Endothelial cell of umbilical vein (primary cell): ENCODE measurements around the gene OSBPL10. TPM values are rescaled to one million over a fixed set of nuclear protein-coding genes. Genes with fewer than 3 reads are reported as not detected.

Experiments
- BruUV-seq: library from RNA; stranded (reverse); fragments of 400-500 nt; replicated peaks from 2 replicates; lab custom pipeline; 2021; lab: Mats Ljungman, UMichigan
- CTCF ChIA-PET: fragments of 300-600, 350-600 bp; sonication (Branson Sonifier 250); formaldehyde crosslinking; loops from one replicate; lab custom pipeline; 2021; ENCODE audit warnings: antibody characterized with exemption, inconsistent platforms; lab: Charles Lee
- POLR2A ChIA-PET: fragments of 300-600, 350-600 bp; sonication (Branson Sonifier 250); formaldehyde crosslinking; loops from one replicate; lab custom pipeline; 2021; ENCODE audit warnings: antibody characterized with exemption, inconsistent platforms; lab: Charles Lee
- DNase-seq: peaks from one replicate; pipeline ENCODE4 v3.0.0-alpha.2; 2011; ENCODE audit warnings: low read depth, low spot score
- FAIRE-seq: peaks from 2 replicates; lab custom pipeline; 2011; peaks lifted over from hg19 to GRCh38; lab: Jason Lieb, UNC
- H2AFZ ChIP-seq: 2 replicates; pipeline ENCODE4 v1.6.0; 2012; ENCODE audit warnings: low read depth, low read length, control low read depth, inconsistent platforms
- H3K27ac ChIP-seq: 2 replicates; pipeline ENCODE4 v1.5.1; 2011; ENCODE audit warnings: low read depth, mild to moderate bottlenecking, control low read depth, low read length, moderate library complexity; ENCODE audit not compliant: insufficient read depth
- H3K27me3 ChIP-seq, 2 experiments: 2 replicates each; pipeline versions ENCODE4 v1.6.0 to v1.6.1; 2011; ENCODE audit warnings: low read length in 2 of 2, mixed read lengths in 1 of 2; ENCODE audit not compliant: control insufficient read depth in 2 of 2, insufficient read depth in 2 of 2
- H3K36me3 ChIP-seq, 2 experiments: 2 replicates in 1 of 2; 3 replicates in 1 of 2; pipeline ENCODE4 v1.5.1; 2011; ENCODE audit warnings: low read length in 2 of 2, mild to moderate bottlenecking in 1 of 2, moderate library complexity in 1 of 2; ENCODE audit not compliant: control insufficient read depth in 2 of 2, insufficient read depth in 2 of 2; ENCODE audit errors: extremely low read depth in 1 of 2
- H3K4me1 ChIP-seq: 3 replicates; pipeline ENCODE4 v1.5.1; 2011; ENCODE audit warnings: mild to moderate bottlenecking, low read length; ENCODE audit not compliant: control insufficient read depth, insufficient read depth; ENCODE audit errors: extremely low read depth
- H3K4me2 ChIP-seq: 2 replicates; pipeline ENCODE4 v1.6.1; 2011; ENCODE audit warnings: low read length, control low read depth, mixed read lengths; ENCODE audit not compliant: insufficient read depth
- H3K4me3 ChIP-seq, 3 experiments: fragments of 200-600 bp in 1 of 3; sonication (generic), shearing (Covaris generic) in 1 of 3; replicated peaks in 1 of 3; 2 replicates each; pipeline ENCODE4 v1.5.1; 2011 to 2016; ENCODE audit warnings: control low read depth in 3 of 3, low read length in 3 of 3, mild to moderate bottlenecking in 2 of 3, inconsistent platforms in 1 of 3, low read depth in 1 of 3, moderate library complexity in 1 of 3; ENCODE audit not compliant: insufficient read depth in 1 of 3
- H3K79me2 ChIP-seq: 2 replicates; pipeline ENCODE4 v1.6.0; 2012; ENCODE audit warnings: low read length, inconsistent platforms; ENCODE audit not compliant: control insufficient read depth, insufficient read depth
- H3K9ac ChIP-seq: replicated peaks from 2 replicates; pipeline ENCODE3; 2011; ENCODE audit warnings: low read length, control low read depth; ENCODE audit not compliant: insufficient read depth; ENCODE audit errors: extremely low read depth
- H3K9me1 ChIP-seq: replicated peaks from 3 replicates; pipeline ENCODE4 v1.6.0; 2011; ENCODE audit warnings: mild to moderate bottlenecking, low read length; ENCODE audit not compliant: control insufficient read depth, insufficient read depth; ENCODE audit errors: extremely low read depth
- H3K9me3 ChIP-seq: replicated peaks from 2 replicates; pipeline ENCODE4 v1.5.1; 2012; ENCODE audit warnings: low read length, inconsistent platforms; ENCODE audit not compliant: control insufficient read depth, insufficient read depth
- H4K20me1 ChIP-seq: replicated peaks from 2 replicates; pipeline ENCODE3; 2011; ENCODE audit warnings: mild to moderate bottlenecking, low read length; ENCODE audit not compliant: control insufficient read depth, insufficient read depth; ENCODE audit errors: extremely low read depth
- EZH2 ChIP-seq: IDR thresholded peaks from 2 replicates; pipeline ENCODE4 v1.6.1; 2012; ENCODE audit warnings: borderline replicate concordance, low read depth, mild to moderate bottlenecking, moderate library complexity, low read length, inconsistent platforms; ENCODE audit not compliant: severe bottlenecking
- FOS ChIP-seq: IDR thresholded peaks from 2 replicates; pipeline ENCODE4 v1.6.1; 2011; ENCODE audit warnings: mild to moderate bottlenecking, low read length, moderate library complexity, borderline replicate concordance; ENCODE audit not compliant: insufficient read depth
- GATA2 ChIP-seq: IDR thresholded peaks from 2 replicates; pipeline ENCODE4 v1.7.0; 2011; ENCODE audit warnings: low read depth, mild to moderate bottlenecking, moderate library complexity, mixed read lengths, low read length; ENCODE audit not compliant: insufficient read length, insufficient read depth
- JUN ChIP-seq: IDR thresholded peaks from 2 replicates; pipeline ENCODE4 v1.6.1; 2011; ENCODE audit warnings: borderline replicate concordance, low read depth; ENCODE audit not compliant: insufficient read length, insufficient read depth
- MYC ChIP-seq: IDR thresholded peaks from one replicate; pipeline ENCODE4 v1.6.1; 2011; ENCODE audit warnings: mild to moderate bottlenecking, low read depth, low read length
- POLR2A ChIP-seq: IDR thresholded peaks from 2 replicates; pipeline ENCODE4 v1.6.1; 2012; ENCODE audit warnings: low read depth, mild to moderate bottlenecking, control low read depth, low read length
- POLR2AphosphoS5 ChIP-seq: IDR thresholded peaks from 2 replicates; pipeline ENCODE4 v1.6.1; 2012; ENCODE audit warnings: low read depth, mild to moderate bottlenecking, control low read depth, low read length, moderate library complexity; ENCODE audit not compliant: insufficient read depth
- dilution Hi-C: fragments of 300-500 bp; cut with MboI; formaldehyde crosslinking; loops from one replicate; pipeline ENCODE4 v1.15.0; 2019; ENCODE audit warnings: low sequenced_read_pairs; ENCODE audit not compliant: extremely low pct_ligation_motif_present
- intact Hi-C: fragments of 100-400 bp; cut with micrococcal nuclease; formaldehyde crosslinking; loops from one replicate; pipeline ENCODE4 v1.10.0; 2022
- polyA plus RNA-seq, 4 experiments: library from polyadenylated mRNA; depleted of rRNA in 3 of 4; stranded (reverse) in 3 of 4; unstranded in 1 of 4; fragments of >200 nt; gene quantifications; 2 replicates each; pipeline versions ENCODE4 v1.2.1 to v1.2.3, GENCODE V29; 2011 to 2012; ENCODE audit warnings: missing spikeins in 1 of 4
- total RNA-seq: library from RNA; stranded (reverse); gene quantifications from 2 replicates; pipeline ENCODE4 v1.2.3, GENCODE V29; 2021
- TF ChIP-seq, protein P1 (sequence below), 2 donors: IDR thresholded peaks; 1 replicate in 1 of 2; 2 replicates in 1 of 2; pipeline ENCODE4 v1.5.1; 2011; ENCODE audit warnings: low read length in 2 of 2, mild to moderate bottlenecking in 2 of 2, moderate library complexity in 2 of 2, control low read depth in 1 of 2, inconsistent platforms in 1 of 2, low read depth in 1 of 2; ENCODE audit not compliant: insufficient read depth in 1 of 2; ENCODE audit errors: extremely low read depth in 1 of 2
- TF ChIP-seq, protein P2 (sequence below): IDR thresholded peaks from 2 replicates; pipeline ENCODE4 v1.6.1; 2011; ENCODE audit not compliant: insufficient read depth, insufficient read length

The OSBPL10 gene
- total and polyA plus RNA-seq, 2 donors (not counting 3 experiments of a cell fraction or from before 2014, with no cell fraction given), result 10.8 to 47.6 TPM

DNA sequence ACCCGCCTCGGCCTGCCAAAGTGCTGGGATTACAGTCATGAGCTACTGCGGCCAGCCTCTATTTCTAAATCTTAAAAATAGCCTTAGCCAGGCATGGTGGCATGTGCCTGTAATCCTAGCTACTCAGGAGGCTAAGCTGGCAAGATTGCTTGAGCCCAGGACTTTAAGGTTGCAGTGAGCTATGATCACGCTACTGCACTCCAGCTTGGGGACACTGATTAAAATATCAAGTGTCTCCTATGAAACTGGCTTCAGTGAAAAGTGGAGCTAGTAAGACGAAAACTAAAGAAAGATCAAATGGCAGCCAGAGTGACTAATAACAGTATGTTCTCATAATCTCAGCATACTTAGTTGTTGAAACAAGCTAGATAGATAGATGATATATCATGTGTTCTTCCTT is 335.8 kb downstream of the OSBPL10 start:
- H3K9ac ChIP-seq, result no peak overlapping the region
- peaks cover 0 to 6% of the 10 kb centered on the region in 2 experiments for H3K36me3 ChIP-seq
- intact Hi-C loops, result no loop called here
- H3K9me3 ChIP-seq, result no peaks in the 10 kb centered on the region
- POLR2A ChIA-PET, result no interaction called here
- no peaks in the 10 kb centered on the region for H4K20me1 ChIP-seq
- no peak overlapping the region for H3K27ac ChIP-seq
- no peak for FAIRE-seq
- no peak overlapping the region for H3K4me3 ChIP-seq
- TF ChIP-seq EZH2, result no peak
- TF ChIP-seq FOS, result no peak
- TF ChIP-seq POLR2AphosphoS5, result no peak
- no peaks in the 10 kb centered on the region for H3K9me1 ChIP-seq
- no TSS peak for BruUV-seq
- dilution Hi-C loops, result no loop called here
- CTCF ChIA-PET, result interaction anchor here (1.1 kb wide), 1 partner anchor 123 kb away, joined by 3 read pairs; no protein-coding TSS in a partner anchor
- no peak overlapping the region for H3K4me2 ChIP-seq
- no peaks in the 10 kb centered on the region for H3K4me1 ChIP-seq
- no peak overlapping the region for H2AFZ ChIP-seq
- H3K27me3 ChIP-seq, result no peaks in the 10 kb centered on the region
- no peaks in the 10 kb centered on the region for H3K79me2 ChIP-seq
- no peak for DNase-seq

DNA sequence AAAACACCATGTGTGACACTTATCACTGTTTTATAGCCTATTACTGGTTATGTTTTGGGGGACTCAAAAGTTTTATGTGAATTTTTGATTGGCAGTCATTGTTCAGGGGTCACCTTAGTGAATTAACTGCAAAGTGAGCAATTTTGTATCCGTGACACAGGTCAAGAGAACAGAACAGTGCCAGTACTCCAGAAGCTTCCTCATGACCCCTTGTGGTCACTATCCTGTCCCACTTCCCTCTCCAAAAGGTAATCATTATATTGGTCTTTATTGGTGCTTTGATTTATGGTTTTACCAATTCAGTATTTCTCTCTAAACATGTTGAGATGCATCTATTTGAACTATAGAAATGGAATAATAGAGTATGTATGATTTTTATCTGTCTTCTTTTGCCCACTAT is 341.2 kb downstream of the OSBPL10 start:
- H3K9me3 ChIP-seq, result no peaks in the 10 kb centered on the region
- TF ChIP-seq POLR2A (no peak), JUN (no peak), POLR2AphosphoS5 (no peak), EZH2 (no peak), GATA2 (no peak), FOS (no peak), MYC (no peak)
- TF ChIP-seq, protein P1, sequence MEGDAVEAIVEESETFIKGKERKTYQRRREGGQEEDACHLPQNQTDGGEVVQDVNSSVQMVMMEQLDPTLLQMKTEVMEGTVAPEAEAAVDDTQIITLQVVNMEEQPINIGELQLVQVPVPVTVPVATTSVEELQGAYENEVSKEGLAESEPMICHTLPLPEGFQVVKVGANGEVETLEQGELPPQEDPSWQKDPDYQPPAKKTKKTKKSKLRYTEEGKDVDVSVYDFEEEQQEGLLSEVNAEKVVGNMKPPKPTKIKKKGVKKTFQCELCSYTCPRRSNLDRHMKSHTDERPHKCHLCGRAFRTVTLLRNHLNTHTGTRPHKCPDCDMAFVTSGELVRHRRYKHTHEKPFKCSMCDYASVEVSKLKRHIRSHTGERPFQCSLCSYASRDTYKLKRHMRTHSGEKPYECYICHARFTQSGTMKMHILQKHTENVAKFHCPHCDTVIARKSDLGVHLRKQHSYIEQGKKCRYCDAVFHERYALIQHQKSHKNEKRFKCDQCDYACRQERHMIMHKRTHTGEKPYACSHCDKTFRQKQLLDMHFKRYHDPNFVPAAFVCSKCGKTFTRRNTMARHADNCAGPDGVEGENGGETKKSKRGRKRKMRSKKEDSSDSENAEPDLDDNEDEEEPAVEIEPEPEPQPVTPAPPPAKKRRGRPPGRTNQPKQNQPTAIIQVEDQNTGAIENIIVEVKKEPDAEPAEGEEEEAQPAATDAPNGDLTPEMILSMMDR (IDR thresholded peaks at IDR 0.05; ENCODE audit: extremely low read depth in 1 of 2, insufficient read depth in 1 of 2, low read depth in 1 of 2, low read length in 2 of 2), result no peak
- TF ChIP-seq, protein P2, sequence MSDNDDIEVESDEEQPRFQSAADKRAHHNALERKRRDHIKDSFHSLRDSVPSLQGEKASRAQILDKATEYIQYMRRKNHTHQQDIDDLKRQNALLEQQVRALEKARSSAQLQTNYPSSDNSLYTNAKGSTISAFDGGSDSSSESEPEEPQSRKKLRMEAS, result no peak
- peaks cover 0 to 6% of the 10 kb centered on the region in 2 experiments for H3K36me3 ChIP-seq
- intact Hi-C loops (no loop called here), dilution Hi-C loops (no loop called here)
- H3K9ac ChIP-seq, result no peak overlapping the region
- H3K4me1 ChIP-seq, result no peaks in the 10 kb centered on the region
- no peaks in the 10 kb centered on the region for H3K9me1 ChIP-seq
- no peak for FAIRE-seq
- no peak overlapping the region for H2AFZ ChIP-seq
- H3K27ac ChIP-seq, result no peak overlapping the region
- no peak overlapping the region for H3K4me2 ChIP-seq
- ChIA-PET POLR2A (no interaction called here), CTCF (interaction anchor here (1.3 kb wide), 1 partner anchor 129 kb away, joined by 3 read pairs; no protein-coding TSS in a partner anchor)
- BruUV-seq, result no TSS peak
- H4K20me1 ChIP-seq, result no peaks in the 10 kb centered on the region
- DNase-seq, result no peak
- H3K27me3 ChIP-seq, result no peaks in the 10 kb centered on the region
- H3K79me2 ChIP-seq, result no peaks in the 10 kb centered on the region
- no peak overlapping the region for H3K4me3 ChIP-seq
